ENCODE data around the gene BCL2L12. TPM values are rescaled to one million over a fixed set of nuclear protein-coding genes. Genes with fewer than 3 reads are reported as not detected.
"Not testable (repeated sequence)": the region's sequence is repeated elsewhere in the genome, so short reads cannot be mapped to it uniquely, and the experiment has no call there.

BCL2L12 gene
- total RNA-seq, 4 donors from 2014 or later: 4.4 to 12.9 (median 5.8) TPM

GRCh38 chr19:49716154-49716553, 50.4 kb downstream of the BCL2L12 start:
- no peak for TF ChIP-seq POLR2A (IDR thresholded peaks at IDR 0.05)
- TF ChIP-seq, protein P1, sequence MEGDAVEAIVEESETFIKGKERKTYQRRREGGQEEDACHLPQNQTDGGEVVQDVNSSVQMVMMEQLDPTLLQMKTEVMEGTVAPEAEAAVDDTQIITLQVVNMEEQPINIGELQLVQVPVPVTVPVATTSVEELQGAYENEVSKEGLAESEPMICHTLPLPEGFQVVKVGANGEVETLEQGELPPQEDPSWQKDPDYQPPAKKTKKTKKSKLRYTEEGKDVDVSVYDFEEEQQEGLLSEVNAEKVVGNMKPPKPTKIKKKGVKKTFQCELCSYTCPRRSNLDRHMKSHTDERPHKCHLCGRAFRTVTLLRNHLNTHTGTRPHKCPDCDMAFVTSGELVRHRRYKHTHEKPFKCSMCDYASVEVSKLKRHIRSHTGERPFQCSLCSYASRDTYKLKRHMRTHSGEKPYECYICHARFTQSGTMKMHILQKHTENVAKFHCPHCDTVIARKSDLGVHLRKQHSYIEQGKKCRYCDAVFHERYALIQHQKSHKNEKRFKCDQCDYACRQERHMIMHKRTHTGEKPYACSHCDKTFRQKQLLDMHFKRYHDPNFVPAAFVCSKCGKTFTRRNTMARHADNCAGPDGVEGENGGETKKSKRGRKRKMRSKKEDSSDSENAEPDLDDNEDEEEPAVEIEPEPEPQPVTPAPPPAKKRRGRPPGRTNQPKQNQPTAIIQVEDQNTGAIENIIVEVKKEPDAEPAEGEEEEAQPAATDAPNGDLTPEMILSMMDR (IDR thresholded peaks at IDR 0.05): no peak
- 60 to 68% methylated on average over 2 to 3 of the region's 3 CpGs for WGBS, 2 donors
- Histone ChIP-seq H3K27me3 (no peaks in the 10 kb centered on the region), H3K9me3 (no peaks in the 10 kb centered on the region), H3K4me3 (no peak overlapping the region), H3K36me3 (no peaks in the 10 kb centered on the region), H3K27ac (no peak overlapping the region), H3K4me1 (peaks cover 0 to 35% (median 4%) of the 10 kb centered on the region in 3 donors)
- intact Hi-C loops (cut with DNase I): no loop called here
- DNase-seq: no peak

GRCh38 chr19:49718511-49718910, 52.8 kb downstream of the BCL2L12 start:
- Histone ChIP-seq H3K4me1 (peaks cover 0 to 22% (median 0%) of the 10 kb centered on the region in 3 donors), H3K27me3 (no peaks in the 10 kb centered on the region), H3K27ac (no peak overlapping the region), H3K9me3 (no peaks in the 10 kb centered on the region), H3K36me3 (no peaks in the 10 kb centered on the region), H3K4me3 (no peak overlapping the region)
- no peak for TF ChIP-seq POLR2A (IDR thresholded peaks at IDR 0.05)
- TF ChIP-seq, protein P1 (IDR thresholded peaks at IDR 0.05): no peak
- intact Hi-C loops (cut with DNase I): no loop called here
- no peak for DNase-seq
- 73 to 90% methylated on average over 5 to 8 of the region's 8 CpGs for WGBS, 2 donors

GRCh38 chr19:49718991-49719390, 53.3 kb downstream of the BCL2L12 start:
- DNase-seq: no peak
- Histone ChIP-seq H3K27me3 (no peaks in the 10 kb centered on the region), H3K27ac (no peak overlapping the region), H3K4me3 (no peak overlapping the region), H3K36me3 (no peaks in the 10 kb centered on the region), H3K9me3 (no peaks in the 10 kb centered on the region), H3K4me1 (peaks cover 0 to 17% (median 0%) of the 10 kb centered on the region in 3 donors)
- 74 to 77% methylated on average over 5 to 6 of the region's 6 CpGs for WGBS, 2 donors
- intact Hi-C loops (cut with DNase I): no loop called here
- TF ChIP-seq POLR2A (IDR thresholded peaks at IDR 0.05): no peak

- DNase-seq; H3K27ac ChIP-seq; intact Hi-C loops (cut with DNase I); H3K36me3 ChIP-seq; H3K27me3 ChIP-seq; H3K4me3 ChIP-seq; H3K9me3 ChIP-seq: not testable (repeated sequence)
- peaks cover 0 to 16% (median 0%) of the 10 kb centered on the region in 3 donors for H3K4me1 ChIP-seq
- WGBS, 2 donors: 53 to 73% methylated on average over 4 to 12 of the region's 22 CpGs
Observed at GRCh38 chr19:49719420-49719819, 53.7 kb downstream of the BCL2L12 start.

Small RNA genes within 50 kb of the gene (small RNA-seq; reads per million reads assigned to genes)
- gene MIR5088: 0 to 0.27 (median 0.12) reads per million in 4 donors

Other genes with a start within 250 kb of the BCL2L12 start
- gene PTH2, start 242.5 kb upstream of the BCL2L12 start, total RNA-seq: not detected
- gene GFY, start 240.5 kb upstream of the BCL2L12 start, total RNA-seq: not detected
- gene SLC17A7, start 224.4 kb upstream of the BCL2L12 start, total RNA-seq: 1 to 10 TPM in 1 of 4 donors, under 1 TPM in 3; 0.13 to 1.5 (median 0.40) TPM
- gene PIH1D1, start 214.1 kb upstream of the BCL2L12 start, total RNA-seq: 10 to 100 TPM; 54.4 to 91.2 (median 67.2) TPM
- gene ALDH16A1, start 212.7 kb upstream of the BCL2L12 start, total RNA-seq: 10 to 100 TPM; 35.9 to 56.5 (median 39.0) TPM
- 1 to 10 TPM in 3 of 4 donors, under 1 TPM in 1; 0.75 to 4.2 (median 2.7) TPM for gene FLT3LG, start 191.7 kb upstream of the BCL2L12 start, total RNA-seq
- 1,000 to 10,000 TPM; 1,642 to 4,119 (median 2,165) TPM for gene RPL13A, start 178.3 kb upstream of the BCL2L12 start, total RNA-seq
- 1,000 to 10,000 TPM; 2,317 to 5,784 (median 3,336) TPM for gene RPS11, start 169.5 kb upstream of the BCL2L12 start, total RNA-seq
- 100 to 1,000 TPM in 1 of 4 donors, 10 to 100 TPM in 3; 18.0 to 129 (median 60.0) TPM for gene FCGRT, start 153.3 kb upstream of the BCL2L12 start, total RNA-seq
- gene RCN3, start 137.9 kb upstream of the BCL2L12 start, total RNA-seq: 1 to 10 TPM; 1.0 to 7.2 (median 2.3) TPM
- 10 to 100 TPM; 37.8 to 50.7 (median 40.2) TPM for gene NOSIP, start 85.4 kb upstream of the BCL2L12 start, total RNA-seq
- 10 to 100 TPM in 1 of 4 donors, 1 to 10 TPM in 3; 7.7 to 19.8 (median 8.8) TPM for gene PRRG2, start 84.6 kb upstream of the BCL2L12 start, total RNA-seq
- 10 to 100 TPM in 1 of 4 donors, 1 to 10 TPM in 3; 4.5 to 11.9 (median 7.7) TPM for gene PRR12, start 74.8 kb upstream of the BCL2L12 start, total RNA-seq
- gene RRAS, start 25.8 kb upstream of the BCL2L12 start, total RNA-seq: 10 to 100 TPM in 3 of 4 donors, 1 to 10 TPM in 1; 6.3 to 40.8 (median 12.8) TPM
- 10 to 100 TPM; 11.0 to 24.8 (median 15.2) TPM for gene SCAF1, start 23.7 kb upstream of the BCL2L12 start, total RNA-seq
- 10 to 100 TPM; 33.5 to 69.1 (median 49.4) TPM for gene IRF3, start 76 bp upstream of the BCL2L12 start, total RNA-seq
- 100 to 1,000 TPM in 3 of 4 donors, 10 to 100 TPM in 1; 86.1 to 206 (median 182) TPM for gene PRMT1, start 11.3 kb downstream of the BCL2L12 start, total RNA-seq
- gene ADM5, start 23.7 kb downstream of the BCL2L12 start, total RNA-seq: 1 to 10 TPM in 3 of 4 donors, under 1 TPM in 1; 0.91 to 2.8 (median 1.8) TPM
- 1 to 10 TPM in 2 of 4 donors, under 1 TPM in 2; 0.48 to 4.8 (median 1.1) TPM for gene CPT1C, start 25.2 kb downstream of the BCL2L12 start, total RNA-seq
- gene TSKS, start 97.4 kb downstream of the BCL2L12 start, total RNA-seq: not detected
- 10 to 100 TPM; 50.7 to 77.8 (median 65.8) TPM for gene AP2A1, start 101.1 kb downstream of the BCL2L12 start, total RNA-seq
- 10 to 100 TPM in 1 of 4 donors, 1 to 10 TPM in 3; 4.7 to 13.7 (median 8.1) TPM for gene FUZ, start 147.4 kb downstream of the BCL2L12 start, total RNA-seq
- gene MED25, start 152.4 kb downstream of the BCL2L12 start, total RNA-seq: 10 to 100 TPM; 16.9 to 27.7 (median 23.9) TPM
- gene PTOV1, start 185.2 kb downstream of the BCL2L12 start, total RNA-seq: 10 to 100 TPM; 31.3 to 57.0 (median 45.2) TPM
- 10 to 100 TPM; 33.3 to 42.3 (median 36.3) TPM for gene PNKP, start 201.6 kb downstream of the BCL2L12 start, total RNA-seq
- 10 to 100 TPM; 16.2 to 31.0 (median 20.4) TPM for gene AKT1S1, start 211.4 kb downstream of the BCL2L12 start, total RNA-seq
- 10 to 100 TPM in 3 of 4 donors, 1 to 10 TPM in 1; 6.7 to 25.9 (median 16.9) TPM for gene TBC1D17, start 211.8 kb downstream of the BCL2L12 start, total RNA-seq
- under 1 TPM; 0.56 to 0.91 (median 0.73) TPM for gene IL4I1, start 231.0 kb downstream of the BCL2L12 start, total RNA-seq

All from esophagus squamous epithelium (tissue), 5 donors.